C4-2B (cell line): ENCODE data around the gene PCDHGB7.
"Not testable (repeated sequence)": the region's sequence is repeated elsewhere in the genome, so short reads cannot be mapped to it uniquely, and the experiment has no call there.

ENCODE experiments used
- H3K27ac ChIP-seq: fragments of 450-650 bp; 2 replicates; pipeline ENCODE4 v1.5.1; 2017
- ZFX ChIP-seq: fragments of 450-650 bp; IDR thresholded peaks from 2 replicates; pipeline ENCODE4 v1.6.1; 2017
- TF ChIP-seq, protein P1 (sequence below): fragments of 450-650 bp; conservative IDR thresholded peaks from 2 replicates; pipeline ENCODE4 v1.5.1; 2017; ENCODE audit warnings: mild to moderate bottlenecking

Gene PCDHGB7

DNA sequence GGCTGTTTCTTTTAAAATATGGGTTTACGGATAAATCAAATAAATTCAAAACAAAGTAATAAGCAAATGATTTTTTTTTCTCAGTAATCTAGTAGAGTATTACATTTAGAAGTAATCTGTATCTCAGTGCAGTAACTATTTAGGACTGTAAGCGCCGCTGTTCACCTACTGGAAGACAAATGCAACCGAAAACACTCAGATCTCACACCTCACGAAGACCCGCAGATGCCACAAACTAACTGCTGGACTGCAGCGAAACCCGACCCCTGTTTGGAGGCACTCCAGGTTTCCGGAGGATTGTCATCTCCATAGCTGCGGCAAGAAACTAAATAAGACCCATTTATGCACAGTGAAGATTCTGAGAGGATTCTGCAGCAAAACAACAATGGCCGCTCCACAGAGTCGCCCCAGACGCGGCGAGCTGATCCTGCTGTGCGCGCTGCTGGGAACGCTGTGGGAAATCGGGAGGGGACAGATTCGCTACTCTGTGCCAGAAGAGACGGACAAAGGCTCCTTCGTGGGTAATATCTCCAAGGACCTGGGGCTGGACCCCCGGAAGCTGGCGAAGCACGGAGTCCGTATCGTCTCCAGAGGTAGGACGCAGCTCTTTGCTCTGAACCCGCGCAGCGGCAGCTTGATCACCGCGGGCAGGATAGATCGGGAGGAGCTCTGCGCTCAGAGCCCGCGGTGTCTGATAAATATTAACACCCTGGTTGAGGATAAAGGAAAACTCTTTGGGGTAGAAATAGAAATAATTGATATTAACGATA, 24.9 kb upstream of the PCDHGB7 start, which contains the start of gene PCDHGA8:
Gene PCDHGA8, plus strand, starts transcription at position 205 of the 770 bp plus-strand sequence. Its CDS starts 181 bp downstream, at position 386.
- no peak within 1 kb of the TSS for H3K27ac ChIP-seq
- TF ChIP-seq, protein P1, sequence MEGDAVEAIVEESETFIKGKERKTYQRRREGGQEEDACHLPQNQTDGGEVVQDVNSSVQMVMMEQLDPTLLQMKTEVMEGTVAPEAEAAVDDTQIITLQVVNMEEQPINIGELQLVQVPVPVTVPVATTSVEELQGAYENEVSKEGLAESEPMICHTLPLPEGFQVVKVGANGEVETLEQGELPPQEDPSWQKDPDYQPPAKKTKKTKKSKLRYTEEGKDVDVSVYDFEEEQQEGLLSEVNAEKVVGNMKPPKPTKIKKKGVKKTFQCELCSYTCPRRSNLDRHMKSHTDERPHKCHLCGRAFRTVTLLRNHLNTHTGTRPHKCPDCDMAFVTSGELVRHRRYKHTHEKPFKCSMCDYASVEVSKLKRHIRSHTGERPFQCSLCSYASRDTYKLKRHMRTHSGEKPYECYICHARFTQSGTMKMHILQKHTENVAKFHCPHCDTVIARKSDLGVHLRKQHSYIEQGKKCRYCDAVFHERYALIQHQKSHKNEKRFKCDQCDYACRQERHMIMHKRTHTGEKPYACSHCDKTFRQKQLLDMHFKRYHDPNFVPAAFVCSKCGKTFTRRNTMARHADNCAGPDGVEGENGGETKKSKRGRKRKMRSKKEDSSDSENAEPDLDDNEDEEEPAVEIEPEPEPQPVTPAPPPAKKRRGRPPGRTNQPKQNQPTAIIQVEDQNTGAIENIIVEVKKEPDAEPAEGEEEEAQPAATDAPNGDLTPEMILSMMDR, result peak; percentile 88
- TF ChIP-seq ZFX, result no peak

DNA sequence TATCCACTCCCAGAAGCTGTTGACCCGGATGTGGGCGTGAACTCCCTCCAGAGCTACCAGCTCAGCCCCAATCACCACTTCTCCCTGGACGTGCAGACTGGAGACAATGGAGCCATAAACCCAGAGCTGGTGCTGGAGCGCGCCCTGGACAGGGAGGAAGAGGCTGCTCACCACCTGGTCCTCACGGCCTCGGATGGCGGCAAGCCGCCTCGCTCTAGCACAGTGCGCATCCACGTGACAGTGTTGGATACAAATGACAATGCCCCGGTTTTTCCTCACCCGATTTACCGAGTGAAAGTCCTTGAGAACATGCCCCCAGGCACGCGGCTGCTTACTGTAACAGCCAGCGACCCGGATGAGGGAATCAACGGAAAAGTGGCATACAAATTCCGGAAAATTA, 24.2 kb upstream of the PCDHGB7 start:
- H3K27ac ChIP-seq, result no peak overlapping the region
- no peak for TF ChIP-seq ZFX
- TF ChIP-seq, protein P1, result no peak

DNA sequence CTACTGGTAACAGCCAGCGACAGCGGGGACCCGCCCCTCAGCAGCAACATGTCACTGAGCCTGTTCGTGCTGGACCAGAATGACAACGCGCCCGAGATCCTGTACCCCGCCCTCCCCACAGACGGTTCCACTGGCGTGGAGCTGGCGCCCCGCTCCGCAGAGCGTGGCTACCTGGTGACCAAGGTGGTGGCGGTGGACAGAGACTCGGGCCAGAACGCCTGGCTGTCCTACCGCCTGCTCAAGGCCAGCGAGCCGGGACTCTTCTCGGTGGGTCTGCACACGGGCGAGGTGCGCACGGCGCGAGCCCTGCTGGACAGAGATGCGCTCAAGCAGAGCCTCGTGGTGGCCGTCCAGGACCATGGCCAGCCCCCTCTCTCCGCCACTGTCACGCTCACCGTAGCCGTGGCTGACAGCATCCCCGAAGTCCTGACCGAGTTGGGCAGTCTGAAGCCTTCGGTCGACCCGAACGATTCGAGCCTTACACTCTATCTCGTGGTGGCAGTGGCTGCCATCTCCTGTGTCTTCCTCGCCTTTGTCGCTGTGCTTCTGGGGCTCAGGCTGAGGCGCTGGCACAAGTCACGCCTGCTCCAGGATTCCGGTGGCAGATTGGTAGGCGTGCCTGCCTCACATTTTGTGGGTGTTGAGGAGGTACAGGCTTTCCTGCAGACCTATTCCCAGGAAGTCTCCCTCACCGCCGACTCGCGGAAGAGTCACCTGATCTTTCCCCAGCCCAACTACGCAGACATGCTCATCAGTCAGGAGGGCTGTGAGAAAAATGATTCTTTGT, 22.9 kb upstream of the PCDHGB7 start:
- H3K27ac ChIP-seq, result not testable (repeated sequence)

DNA sequence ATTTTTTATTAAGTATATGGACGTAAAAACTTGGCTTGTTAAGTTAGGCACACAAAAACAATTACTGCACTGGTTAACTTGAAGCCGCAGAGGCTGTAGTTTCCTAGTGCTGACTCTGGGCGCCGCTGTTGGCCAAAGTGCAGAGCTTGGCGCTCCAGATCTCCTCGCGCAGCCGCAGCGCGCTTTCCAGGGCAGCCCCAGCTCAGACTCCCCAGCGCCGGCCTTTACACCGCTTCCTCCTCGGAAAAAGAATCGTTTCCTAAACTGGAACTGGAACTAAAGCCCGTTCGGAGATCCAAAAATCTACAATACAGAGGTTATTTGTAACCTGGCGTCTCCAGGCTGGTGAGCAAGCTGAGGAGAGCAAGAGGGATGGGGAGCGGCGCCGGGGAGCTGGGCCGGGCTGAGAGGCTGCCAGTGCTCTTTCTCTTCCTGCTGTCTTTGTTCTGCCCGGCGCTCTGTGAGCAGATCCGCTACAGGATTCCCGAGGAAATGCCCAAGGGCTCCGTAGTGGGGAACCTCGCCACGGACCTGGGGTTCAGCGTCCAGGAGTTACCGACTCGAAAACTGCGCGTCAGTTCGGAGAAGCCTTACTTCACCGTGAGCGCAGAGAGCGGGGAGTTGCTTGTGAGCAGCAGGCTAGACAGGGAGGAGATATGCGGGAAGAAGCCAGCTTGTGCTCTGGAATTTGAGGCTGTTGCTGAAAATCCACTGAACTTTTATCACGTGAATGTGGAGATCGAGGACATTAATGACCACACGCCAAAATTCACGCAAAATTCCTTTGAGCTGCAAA, 19.5 kb upstream of the PCDHGB7 start, which contains the start of gene PCDHGB5:
Gene PCDHGB5, plus strand, starts transcription at position 192 of the 796 bp plus-strand sequence. Its CDS starts 181 bp downstream, at position 373.
- H3K27ac ChIP-seq, result not testable (repeated sequence)
- TF ChIP-seq, protein P1, result peak; percentile 82

DNA sequence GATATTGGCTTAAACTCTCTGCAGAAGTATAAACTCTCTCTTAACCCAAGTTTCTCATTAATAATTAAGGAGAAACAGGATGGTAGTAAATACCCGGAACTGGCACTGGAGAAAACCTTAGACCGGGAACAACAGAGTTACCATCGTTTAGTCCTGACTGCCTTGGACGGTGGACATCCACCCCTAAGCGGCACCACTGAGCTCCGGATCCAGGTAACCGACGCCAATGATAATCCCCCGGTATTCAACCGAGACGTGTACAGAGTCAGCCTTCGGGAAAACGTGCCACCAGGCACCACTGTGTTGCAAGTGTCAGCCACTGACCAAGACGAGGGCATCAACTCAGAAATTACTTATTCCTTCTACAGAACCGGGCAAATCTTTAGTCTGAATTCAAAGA, 18.9 kb upstream of the PCDHGB7 start:
- TF ChIP-seq, protein P1, result no peak
- TF ChIP-seq ZFX, result no peak
- H3K27ac ChIP-seq, result no peak overlapping the region

DNA sequence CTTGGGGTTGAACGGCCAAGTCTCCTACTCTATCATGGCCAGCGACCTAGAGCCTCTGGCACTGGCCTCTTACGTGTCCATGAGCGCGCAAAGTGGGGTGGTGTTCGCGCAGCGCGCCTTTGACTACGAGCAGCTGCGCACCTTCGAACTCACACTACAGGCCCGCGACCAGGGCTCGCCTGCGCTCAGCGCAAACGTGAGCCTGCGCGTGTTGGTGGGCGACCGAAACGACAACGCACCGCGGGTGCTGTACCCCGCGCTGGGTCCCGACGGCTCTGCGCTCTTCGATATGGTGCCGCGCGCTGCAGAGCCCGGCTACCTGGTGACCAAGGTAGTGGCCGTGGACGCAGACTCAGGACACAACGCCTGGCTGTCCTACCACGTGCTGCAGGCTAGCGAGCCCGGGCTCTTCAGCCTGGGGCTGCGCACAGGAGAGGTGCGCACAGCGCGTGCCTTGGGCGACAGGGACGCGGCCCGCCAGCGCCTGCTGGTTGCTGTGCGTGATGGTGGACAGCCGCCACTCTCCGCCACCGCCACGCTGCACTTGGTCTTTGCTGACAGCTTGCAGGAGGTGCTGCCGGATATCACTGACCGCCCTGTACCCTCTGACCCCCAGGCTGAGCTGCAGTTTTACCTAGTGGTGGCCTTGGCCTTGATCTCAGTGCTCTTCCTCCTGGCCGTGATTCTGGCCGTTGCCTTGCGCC, 17.8 kb upstream of the PCDHGB7 start:
- H3K27ac ChIP-seq, result no peak overlapping the region
- TF ChIP-seq, protein P1, result no peak
- TF ChIP-seq ZFX, result no peak

DNA sequence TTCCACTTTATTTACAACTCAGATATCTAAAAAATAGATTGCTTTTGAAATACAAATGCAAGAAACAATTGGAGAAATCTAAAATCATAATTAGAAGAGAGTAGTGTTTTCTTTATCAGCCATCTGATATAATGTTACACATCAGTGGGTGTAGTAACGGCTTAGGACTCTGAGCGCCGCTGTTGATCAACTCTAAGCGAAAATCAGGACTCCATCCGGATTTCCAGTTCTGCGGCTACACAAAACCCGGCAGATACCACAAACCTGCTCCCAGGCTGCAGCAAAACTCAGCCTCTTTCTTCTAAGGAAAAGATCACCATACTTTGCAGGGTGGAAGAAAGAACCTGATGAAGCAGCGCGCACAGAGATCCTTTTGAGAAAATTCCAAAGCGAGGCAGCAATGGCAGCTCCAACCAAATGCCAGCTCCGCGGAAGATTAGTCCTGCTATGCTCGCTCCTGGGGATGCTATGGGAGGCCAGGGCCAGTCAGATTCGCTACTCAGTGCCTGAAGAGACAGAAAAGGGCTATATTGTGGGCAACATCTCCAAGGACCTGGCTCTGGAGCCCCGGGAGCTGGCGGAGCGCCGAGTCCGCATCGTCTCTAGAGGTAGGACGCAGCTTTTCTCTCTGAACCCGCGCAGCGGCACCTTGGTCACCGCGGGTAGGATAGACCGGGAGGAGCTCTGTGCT, 14.8 kb upstream of the PCDHGB7 start, which contains the start of gene PCDHGA9:
Gene PCDHGA9, plus strand, starts transcription at position 226 of the 691 bp plus-strand sequence. Its CDS starts 175 bp downstream, at position 401.
- no peak within 1 kb of the TSS for H3K27ac ChIP-seq
- TF ChIP-seq ZFX, result no peak
- TF ChIP-seq, protein P1, result peak; percentile 80
